ENCODE results near the gene C1orf210.

C1orf210 gene

GRCh38 chr1:43305926-43306687, 20.7 kb upstream of the C1orf210 start:
- Mint-ChIP-seq H3K36me3 (no peaks in the 10 kb centered on the region), H3K4me1 (peaks cover 2% of the 10 kb centered on the region), H3K9me3 (no peaks in the 10 kb centered on the region), H3K27ac (no peak overlapping the region), H3K27me3 (peaks cover 36% of the 10 kb centered on the region), H3K4me3 (no peak overlapping the region)
- CTCF ChIA-PET: no interaction called here
- no peak for DNase-seq

DNA sequence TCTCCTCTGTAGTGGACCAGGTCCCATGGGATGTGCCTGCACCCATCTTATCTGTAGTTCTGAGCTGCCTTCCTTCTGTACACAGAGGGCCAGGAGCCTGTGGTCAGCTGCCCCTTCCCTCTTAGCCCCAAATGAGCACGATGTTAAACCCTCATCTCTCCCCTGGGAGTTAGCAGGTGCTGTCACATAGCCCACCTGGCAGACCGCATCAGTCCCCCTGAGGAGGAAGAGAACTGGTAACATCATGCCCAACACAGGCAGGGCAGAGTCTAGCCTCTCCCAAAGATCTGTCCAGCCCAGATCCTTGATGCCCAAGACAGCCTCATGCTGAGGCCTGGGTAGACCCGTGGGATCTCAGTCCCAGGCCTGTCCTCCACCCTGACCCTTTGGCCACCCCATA, 20.1 kb upstream of the C1orf210 start:
- no peak overlapping the region for H3K4me3 Mint-ChIP-seq
- no peaks in the 10 kb centered on the region for H3K36me3 Mint-ChIP-seq

DNA sequence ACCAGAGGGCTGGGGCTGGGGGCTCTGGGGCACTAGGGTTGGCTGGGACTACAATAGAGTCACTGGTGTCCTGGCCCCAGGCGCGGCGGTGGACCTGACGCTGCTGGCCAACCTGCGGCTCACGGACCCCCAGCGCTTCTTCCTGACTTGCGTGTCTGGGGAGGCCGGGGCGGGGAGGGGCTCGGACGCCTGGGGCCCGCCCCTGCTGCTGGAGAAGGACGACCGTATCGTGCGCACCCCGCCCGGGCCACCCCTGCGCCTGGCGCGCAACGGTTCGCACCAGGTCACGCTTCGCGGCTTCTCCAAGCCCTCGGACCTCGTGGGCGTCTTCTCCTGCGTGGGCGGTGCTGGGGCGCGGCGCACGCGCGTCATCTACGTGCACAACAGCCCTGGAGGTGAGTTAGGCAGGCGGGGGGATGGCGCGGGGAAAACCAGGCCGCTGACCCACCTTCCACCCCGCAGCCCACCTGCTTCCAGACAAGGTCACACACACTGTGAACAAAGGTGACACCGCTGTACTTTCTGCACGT, 19.5 kb upstream of the C1orf210 start:
- H3K4me3 Mint-ChIP-seq: no peak overlapping the region
- no peak for DNase-seq
- H3K4me1 Mint-ChIP-seq: peaks cover 6% of the 10 kb centered on the region
- no peak overlapping the region for H3K27ac Mint-ChIP-seq
- peaks cover 41% of the 10 kb centered on the region for H3K27me3 Mint-ChIP-seq
- H3K9me3 Mint-ChIP-seq: no peaks in the 10 kb centered on the region
- CTCF ChIA-PET: no interaction called here
- H3K36me3 Mint-ChIP-seq: no peaks in the 10 kb centered on the region

More for the DNA sequence above, 20.1 kb upstream of the C1orf210 start:
- no peak overlapping the region for H3K27ac Mint-ChIP-seq
- CTCF ChIA-PET: no interaction called here
- peaks cover 39% of the 10 kb centered on the region for H3K27me3 Mint-ChIP-seq
- DNase-seq: no peak
- H3K9me3 Mint-ChIP-seq: no peaks in the 10 kb centered on the region
- H3K4me1 Mint-ChIP-seq: peaks cover 5% of the 10 kb centered on the region

DNA sequence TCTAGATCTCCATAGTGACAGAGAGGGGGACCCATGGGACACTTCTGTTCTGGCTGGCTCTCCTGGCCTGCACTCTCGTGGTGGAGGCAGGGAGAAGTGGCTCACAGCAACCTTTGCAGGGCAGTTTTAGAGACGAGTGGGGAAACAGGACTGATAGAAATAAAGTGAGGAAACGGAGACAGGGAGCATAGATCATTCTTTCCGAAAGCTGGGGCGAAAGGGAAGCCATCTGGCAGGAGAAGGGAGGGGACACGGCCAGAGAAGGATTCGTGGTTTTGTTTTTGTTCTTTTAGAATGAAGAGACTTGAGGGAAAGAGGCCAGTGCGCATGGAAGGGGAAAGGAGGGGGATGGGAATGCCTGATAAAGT, 18.9 kb upstream of the C1orf210 start:
- CTCF ChIA-PET: no interaction called here
- no peak for DNase-seq
- Mint-ChIP-seq H3K36me3 (no peaks in the 10 kb centered on the region), H3K9me3 (no peaks in the 10 kb centered on the region), H3K27ac (no peak overlapping the region), H3K4me3 (no peak overlapping the region), H3K4me1 (peaks cover 6% of the 10 kb centered on the region), H3K27me3 (peaks cover 44% of the 10 kb centered on the region)

GRCh38 chr1:43303471-43304313, 18.3 kb upstream of the C1orf210 start:
- Mint-ChIP-seq H3K9me3 (no peaks in the 10 kb centered on the region), H3K4me1 (peaks cover 6% of the 10 kb centered on the region), H3K36me3 (no peaks in the 10 kb centered on the region), H3K4me3 (no peak overlapping the region), H3K27ac (no peak overlapping the region), H3K27me3 (peaks cover 41% of the 10 kb centered on the region)
- DNase-seq: no peak
- CTCF ChIA-PET: interaction anchor here (0.8 kb wide), 1 partner anchor 54 kb away, joined by 3 read pairs; no protein-coding TSS in a partner anchor

GRCh38 chr1:43302721-43303470, 17.5 kb upstream of the C1orf210 start:
- H3K27ac Mint-ChIP-seq: no peak overlapping the region
- CTCF ChIA-PET: interaction anchor here (0.8 kb wide), 1 partner anchor 55 kb away, joined by 3 read pairs; no protein-coding TSS in a partner anchor
- H3K36me3 Mint-ChIP-seq: no peaks in the 10 kb centered on the region
- peaks cover 38% of the 10 kb centered on the region for H3K27me3 Mint-ChIP-seq
- DNase-seq: no peak
- no peak overlapping the region for H3K4me3 Mint-ChIP-seq
- peaks cover 6% of the 10 kb centered on the region for H3K4me1 Mint-ChIP-seq
- H3K9me3 Mint-ChIP-seq: no peaks in the 10 kb centered on the region

- Mint-ChIP-seq H3K9me3 (no peaks in the 10 kb centered on the region), H3K36me3 (no peaks in the 10 kb centered on the region), H3K27ac (no peak overlapping the region), H3K4me1 (peaks cover 6% of the 10 kb centered on the region), H3K4me3 (no peak overlapping the region), H3K27me3 (peaks cover 38% of the 10 kb centered on the region)
- CTCF ChIA-PET: no interaction called here
- no peak for DNase-seq
Measured at GRCh38 chr1:43302201-43302600, 16.8 kb upstream of the C1orf210 start.

DNA sequence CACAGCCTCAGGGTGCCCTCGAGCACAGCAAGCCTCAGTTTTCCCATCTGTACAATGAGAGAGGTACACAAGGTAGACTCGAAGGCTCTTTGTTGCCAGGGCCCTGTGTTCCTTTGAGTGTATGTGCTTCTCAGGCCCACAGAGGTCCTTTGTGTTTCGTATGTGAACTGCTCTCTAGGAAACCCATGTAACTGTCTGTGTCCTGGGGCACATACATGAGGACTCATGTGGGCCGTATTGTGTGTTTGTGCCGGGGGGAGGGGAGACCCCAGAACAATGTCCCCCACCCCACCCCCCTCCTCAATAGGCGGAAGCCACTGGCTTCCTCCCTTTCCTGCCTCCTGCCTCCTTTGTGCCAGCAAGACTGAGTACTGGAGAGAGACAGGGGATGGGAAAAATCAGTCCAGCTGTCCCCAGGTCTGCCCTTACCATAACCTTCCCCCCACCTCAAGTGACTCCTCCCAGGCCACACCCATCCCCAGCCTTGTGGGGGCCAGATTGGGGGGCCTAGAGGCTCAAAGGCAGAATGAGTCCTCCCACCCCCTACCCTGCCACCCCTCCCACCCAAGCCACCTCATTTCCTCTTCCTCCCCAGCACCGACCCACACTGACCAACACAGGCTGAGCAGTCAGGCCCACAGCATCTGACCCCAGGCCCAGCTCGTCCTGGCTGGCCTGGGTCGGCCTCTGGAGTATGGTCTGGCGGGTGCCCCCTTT, 15.2 kb upstream of the C1orf210 start, which contains the start of gene TIE1:
TSS of gene TIE1 (plus strand) at position 605 of the 717 bp plus-strand sequence. CDS start at position 695, 90 bp downstream.
- peaks cover 34% of the 10 kb centered on the region for H3K27me3 Mint-ChIP-seq
- H3K27ac Mint-ChIP-seq: peak within 1 kb of the TSS; percentile 31
- H3K9me3 Mint-ChIP-seq: no peaks in the 10 kb centered on the region
- CTCF ChIA-PET: no interaction called here
- H3K36me3 Mint-ChIP-seq: no peaks in the 10 kb centered on the region
- H3K4me1 Mint-ChIP-seq: peaks cover 22% of the 10 kb centered on the region
- no peak within 1 kb of the TSS for H3K4me3 Mint-ChIP-seq
- DNase-seq: no peak

DNA sequence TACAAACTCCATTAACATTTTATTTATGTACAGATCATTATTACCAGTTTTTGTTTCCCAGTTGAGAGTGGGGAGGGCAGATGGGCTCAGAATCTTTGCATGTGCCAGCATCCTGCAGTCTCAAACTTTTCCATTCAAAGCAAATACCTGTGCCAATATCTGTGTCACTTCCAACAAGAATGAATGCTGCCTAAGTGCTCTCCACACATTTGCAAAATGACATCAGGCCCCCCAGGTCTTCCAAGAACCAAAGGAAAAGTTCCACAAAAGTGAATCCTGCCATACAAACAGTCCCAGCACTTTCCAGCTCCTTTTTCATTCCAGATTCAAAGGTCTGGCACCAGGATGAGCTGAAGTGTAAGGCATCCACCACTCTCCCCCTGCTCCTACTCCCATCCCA, 13.7 kb upstream of the C1orf210 start:
- no peak for DNase-seq

DNA sequence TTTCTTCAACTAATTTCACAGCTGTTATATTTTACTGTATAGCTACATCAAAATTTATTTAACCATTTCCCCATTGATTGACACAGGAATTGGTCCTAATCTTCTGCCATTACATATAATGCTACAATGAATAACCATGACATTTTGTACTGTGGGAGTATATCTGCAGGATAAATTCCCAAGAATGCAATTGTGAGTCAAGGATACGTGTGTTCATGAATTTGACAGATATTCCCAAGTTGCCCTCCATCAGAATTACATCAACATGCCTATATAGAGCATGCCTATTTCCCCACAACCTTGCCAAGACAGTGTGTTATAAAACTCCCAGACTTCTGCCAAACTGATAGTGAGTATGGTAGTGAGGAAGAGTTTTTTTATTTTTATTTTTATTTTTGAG, 12.7 kb upstream of the C1orf210 start:
- H3K27ac Mint-ChIP-seq: no peak overlapping the region
- H3K9me3 Mint-ChIP-seq: no peaks in the 10 kb centered on the region
- peaks cover 17% of the 10 kb centered on the region for H3K27me3 Mint-ChIP-seq
- peaks cover 39% of the 10 kb centered on the region for H3K4me1 Mint-ChIP-seq
- no peak overlapping the region for H3K4me3 Mint-ChIP-seq
- H3K36me3 Mint-ChIP-seq: no peaks in the 10 kb centered on the region
- CTCF ChIA-PET: interaction anchor here (1.5 kb wide), 1 partner anchor 71 kb away, joined by 3 read pairs; no protein-coding TSS in a partner anchor
- no peak for DNase-seq

More for the DNA sequence above, 13.7 kb upstream of the C1orf210 start:
- no peaks in the 10 kb centered on the region for H3K9me3 Mint-ChIP-seq
- peaks cover 33% of the 10 kb centered on the region for H3K4me1 Mint-ChIP-seq
- no peak overlapping the region for H3K27ac Mint-ChIP-seq
- CTCF ChIA-PET: interaction anchor here (1.5 kb wide), 1 partner anchor 72 kb away, joined by 3 read pairs; no protein-coding TSS in a partner anchor
- H3K27me3 Mint-ChIP-seq: peaks cover 27% of the 10 kb centered on the region
- H3K4me3 Mint-ChIP-seq: no peak overlapping the region
- no peaks in the 10 kb centered on the region for H3K36me3 Mint-ChIP-seq

DNA sequence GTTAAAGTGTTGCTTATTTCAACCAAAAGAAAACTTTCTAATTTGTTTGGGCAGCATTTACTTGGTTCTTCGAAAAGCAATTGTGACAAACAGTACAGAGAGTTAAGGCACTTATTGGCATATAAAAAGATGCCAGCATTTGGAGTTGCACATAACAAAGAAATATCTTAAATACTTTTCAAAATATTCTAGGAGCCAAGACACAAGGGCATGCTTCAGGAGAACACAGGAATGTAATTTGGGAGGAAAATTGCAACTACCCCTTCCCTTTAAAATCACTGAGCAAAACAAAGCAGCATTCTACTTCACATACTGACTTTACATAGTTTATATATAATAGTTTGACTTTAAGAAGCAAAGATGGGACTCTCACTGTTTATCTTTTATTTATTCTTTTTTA, 10.8 kb upstream of the C1orf210 start:
- peak overlapping the region; percentile 87 for H3K27ac Mint-ChIP-seq

GRCh38 chr1:43294761-43295160, 9.4 kb upstream of the C1orf210 start:
- CTCF ChIA-PET: interaction anchor here (0.9 to 1.6 kb wide), 3 partner anchors 22 to 120 kb away, joined by 3 read pairs; no protein-coding TSS in a partner anchor
- Mint-ChIP-seq H3K4me3 (no peak overlapping the region), H3K27me3 (peaks cover 2% of the 10 kb centered on the region), H3K27ac (peak overlapping the region; percentile 85), H3K9me3 (no peaks in the 10 kb centered on the region), H3K36me3 (no peaks in the 10 kb centered on the region), H3K4me1 (peaks cover 32% of the 10 kb centered on the region)
- DNase-seq: no peak

More for the DNA sequence above, 10.8 kb upstream of the C1orf210 start:
- no peak for DNase-seq
- H3K4me3 Mint-ChIP-seq: no peak overlapping the region
- CTCF ChIA-PET: no interaction called here
- no peaks in the 10 kb centered on the region for H3K9me3 Mint-ChIP-seq
- peaks cover 9% of the 10 kb centered on the region for H3K27me3 Mint-ChIP-seq
- no peaks in the 10 kb centered on the region for H3K36me3 Mint-ChIP-seq
- peaks cover 38% of the 10 kb centered on the region for H3K4me1 Mint-ChIP-seq
